Suprapubic skin (tissue), 3 donors: ENCODE measurements around the gene NSF.
"Not testable (repeated sequence)": the region's sequence is repeated elsewhere in the genome, so short reads cannot be mapped to it uniquely, and the experiment has no call there.

ENCODE experiments used
- EP300 ChIP-seq: sonication (generic); formaldehyde crosslinking; IDR thresholded peaks from one replicate; pipeline ENCODE4 v1.6.1; 2017; ENCODE audit warnings: antibody characterized with exemption
- POLR2A ChIP-seq, 2 donors: fragments of 450-650 bp; IDR thresholded peaks; one replicate each; pipeline ENCODE4 v1.6.1; 2017; ENCODE audit warnings: antibody characterized with exemption in 2 of 2, mild to moderate bottlenecking in 2 of 2, moderate library complexity in 2 of 2
- TF ChIP-seq, protein P1 (sequence below), 2 donors: fragments of 200-600 bp in 1 of 2; fragments of 450-650 bp in 1 of 2; sonication (generic) in 1 of 2; IDR thresholded peaks; one replicate each; pipeline ENCODE4 v1.5.1; 2016 to 2019; ENCODE audit warnings: antibody characterized with exemption in 2 of 2, mild to moderate bottlenecking in 1 of 2, moderate library complexity in 1 of 2

DNA sequence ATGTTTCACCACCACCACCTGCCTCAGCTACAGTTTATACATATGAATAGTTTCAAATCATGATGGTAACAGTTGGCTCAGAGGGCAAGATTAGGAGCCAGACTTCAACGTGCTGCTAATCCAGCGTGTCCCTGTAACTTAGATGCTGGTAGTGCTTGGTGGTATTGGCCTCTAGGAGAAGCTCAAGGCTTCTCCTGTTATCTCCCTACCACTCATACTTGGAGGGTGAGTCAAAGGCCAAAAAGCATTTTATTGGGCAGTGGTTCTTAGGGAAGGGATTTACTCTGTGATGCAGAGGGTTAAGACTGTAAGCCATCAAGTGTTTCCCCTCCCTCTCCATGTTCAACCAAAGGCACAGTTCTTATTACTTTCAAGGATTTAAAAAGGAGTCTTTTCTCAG lies 82.3 kb downstream of the NSF start:
- TF ChIP-seq, protein P1, sequence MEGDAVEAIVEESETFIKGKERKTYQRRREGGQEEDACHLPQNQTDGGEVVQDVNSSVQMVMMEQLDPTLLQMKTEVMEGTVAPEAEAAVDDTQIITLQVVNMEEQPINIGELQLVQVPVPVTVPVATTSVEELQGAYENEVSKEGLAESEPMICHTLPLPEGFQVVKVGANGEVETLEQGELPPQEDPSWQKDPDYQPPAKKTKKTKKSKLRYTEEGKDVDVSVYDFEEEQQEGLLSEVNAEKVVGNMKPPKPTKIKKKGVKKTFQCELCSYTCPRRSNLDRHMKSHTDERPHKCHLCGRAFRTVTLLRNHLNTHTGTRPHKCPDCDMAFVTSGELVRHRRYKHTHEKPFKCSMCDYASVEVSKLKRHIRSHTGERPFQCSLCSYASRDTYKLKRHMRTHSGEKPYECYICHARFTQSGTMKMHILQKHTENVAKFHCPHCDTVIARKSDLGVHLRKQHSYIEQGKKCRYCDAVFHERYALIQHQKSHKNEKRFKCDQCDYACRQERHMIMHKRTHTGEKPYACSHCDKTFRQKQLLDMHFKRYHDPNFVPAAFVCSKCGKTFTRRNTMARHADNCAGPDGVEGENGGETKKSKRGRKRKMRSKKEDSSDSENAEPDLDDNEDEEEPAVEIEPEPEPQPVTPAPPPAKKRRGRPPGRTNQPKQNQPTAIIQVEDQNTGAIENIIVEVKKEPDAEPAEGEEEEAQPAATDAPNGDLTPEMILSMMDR (IDR thresholded peaks at IDR 0.05) = not testable (repeated sequence)
- TF ChIP-seq POLR2A (IDR thresholded peaks at IDR 0.05); EP300: not testable (repeated sequence)
